HG03108 (cell line): ENCODE measurements around the gene CTNNA1.
"Not testable (repeated sequence)": the region's sequence is repeated elsewhere in the genome, so short reads cannot be mapped to it uniquely, and the experiment has no call there.

Experiments used
- ATAC-seq: cut with Tn5 transposase; IDR thresholded peaks from one replicate; pipeline ENCODE4 v1.9.1; 2021; ENCODE audit warnings: moderate library complexity; ENCODE audit not compliant: unreplicated experiment

CTNNA1 gene

GRCh38 chr5:138889994-138890393, 136.8 kb downstream of the CTNNA1 start:
- ATAC-seq = no peak

- no peak for ATAC-seq
Observed at GRCh38 chr5:138890644-138891043, 137.4 kb downstream of the CTNNA1 start.

- ATAC-seq = no peak
Observed at GRCh38 chr5:138895918-138896317, 142.7 kb downstream of the CTNNA1 start.

- ATAC-seq = no peak
Observed at GRCh38 chr5:138898299-138898698, 145.1 kb downstream of the CTNNA1 start.

GRCh38 chr5:138898742-138899141, 145.5 kb downstream of the CTNNA1 start:
- no peak for ATAC-seq

- ATAC-seq = no peak
Observed at GRCh38 chr5:138900281-138900965, 147.2 kb downstream of the CTNNA1 start.

GRCh38 chr5:138901716-138902115, 148.5 kb downstream of the CTNNA1 start:
- ATAC-seq = no peak

GRCh38 chr5:138903130-138903775, 150.0 kb downstream of the CTNNA1 start:
- ATAC-seq = no peak

- no peak for ATAC-seq
Observed at GRCh38 chr5:138905541-138905940, 152.3 kb downstream of the CTNNA1 start.

- no peak for ATAC-seq
Observed at GRCh38 chr5:138909734-138910133, 156.5 kb downstream of the CTNNA1 start.

- no peak for ATAC-seq
Observed at GRCh38 chr5:138910546-138911185, 157.4 kb downstream of the CTNNA1 start.

- ATAC-seq = no peak
Observed at GRCh38 chr5:138911441-138911840, 158.2 kb downstream of the CTNNA1 start.

- ATAC-seq = no peak
Observed at GRCh38 chr5:138912093-138912492, 158.9 kb downstream of the CTNNA1 start.

GRCh38 chr5:138913773-138914172, 160.5 kb downstream of the CTNNA1 start:
- no peak for ATAC-seq

GRCh38 chr5:138914338-138914737, 161.1 kb downstream of the CTNNA1 start:
- no peak for ATAC-seq

GRCh38 chr5:138918686-138919085, 165.5 kb downstream of the CTNNA1 start:
- ATAC-seq = no peak

GRCh38 chr5:138920181-138920580, 167.0 kb downstream of the CTNNA1 start:
- ATAC-seq = no peak

GRCh38 chr5:138921362-138921761, 168.1 kb downstream of the CTNNA1 start:
- ATAC-seq = not testable (repeated sequence)

- ATAC-seq = no peak
Observed at GRCh38 chr5:138922494-138922893, 169.3 kb downstream of the CTNNA1 start.

- ATAC-seq = no peak
Observed at GRCh38 chr5:138925090-138925635, 171.9 kb downstream of the CTNNA1 start.

- no peak for ATAC-seq
Observed at GRCh38 chr5:138926257-138926656, 173.0 kb downstream of the CTNNA1 start.
